GM12891 (cell line): Measurements from ENCODE around the gene PTH.

Experiments
- DNase-seq: peaks from one replicate; pipeline ENCODE4 v3.0.0; 2011; ENCODE audit warnings: low spot score; ENCODE audit not compliant: insufficient read length
- FAIRE-seq: peaks from 2 replicates; lab custom pipeline; 2011; peaks lifted over from hg19 to GRCh38; lab: Jason Lieb, UNC
- PAX5 ChIP-seq: IDR thresholded peaks from 2 replicates; pipeline ENCODE4 v1.6.1; 2011; ENCODE audit warnings: low read length, moderate library complexity, mild to moderate bottlenecking; ENCODE audit not compliant: insufficient read depth, severe bottlenecking
- POLR2A ChIP-seq: IDR thresholded peaks from 2 replicates; pipeline ENCODE4 v1.6.1; 2011; ENCODE audit warnings: low read depth, low read length, control low read depth
- POLR2AphosphoS5 ChIP-seq: IDR thresholded peaks from 2 replicates; pipeline ENCODE4 v1.6.1; 2011; ENCODE audit warnings: low read depth, low read length, control low read depth
- POU2F2 ChIP-seq: IDR thresholded peaks from 2 replicates; pipeline ENCODE4 v1.6.1; 2011; ENCODE audit warnings: low read depth, mild to moderate bottlenecking, control low read depth, low read length, moderate library complexity
- SPI1 ChIP-seq: IDR thresholded peaks from 2 replicates; pipeline ENCODE4 v1.6.1; 2011; ENCODE audit warnings: low read depth, low read length, control low read depth
- TAF1 ChIP-seq: IDR thresholded peaks from 2 replicates; pipeline ENCODE4 v1.6.1; 2011; ENCODE audit warnings: low read depth, low read length, control low read depth

PTH gene

GRCh38 chr11:13479688-13480087 lies 16.1 kb downstream of the PTH start:
- FAIRE-seq (no peak), DNase-seq (no peak)
- TF ChIP-seq POLR2AphosphoS5 (no peak), POLR2A (no peak), TAF1 (no peak), PAX5 (no peak), POU2F2 (no peak), SPI1 (no peak)

- no peak for FAIRE-seq
- TF ChIP-seq POLR2A (no peak), PAX5 (no peak), SPI1 (no peak), TAF1 (no peak), POU2F2 (no peak), POLR2AphosphoS5 (no peak)
- no peak for DNase-seq
These were observed 20.7 kb downstream of the PTH start for GRCh38 chr11:13475091-13475490.

GRCh38 chr11:13473013-13473722 lies 22.6 kb downstream of the PTH start:
- FAIRE-seq (no peak), DNase-seq (no peak)
- no peak for TF ChIP-seq POLR2AphosphoS5
- no peak for TF ChIP-seq SPI1
- no peak for TF ChIP-seq TAF1
- no peak for TF ChIP-seq PAX5
- no peak for TF ChIP-seq POU2F2
- no peak for TF ChIP-seq POLR2A

- no peak for TF ChIP-seq SPI1
- no peak for TF ChIP-seq POU2F2
- no peak for TF ChIP-seq POLR2AphosphoS5
- TF ChIP-seq POLR2A: no peak
- no peak for TF ChIP-seq TAF1
- TF ChIP-seq PAX5: no peak
- DNase-seq (no peak), FAIRE-seq (no peak)
These were observed 27.0 kb downstream of the PTH start for GRCh38 chr11:13468750-13469149.

GRCh38 chr11:13465909-13466371 lies 29.9 kb downstream of the PTH start:
- FAIRE-seq (peak; percentile 72), DNase-seq (no peak)
- TF ChIP-seq SPI1: no peak
- TF ChIP-seq POLR2AphosphoS5: no peak
- no peak for TF ChIP-seq POLR2A
- no peak for TF ChIP-seq TAF1
- no peak for TF ChIP-seq POU2F2

GRCh38 chr11:13463779-13464290 lies 32.0 kb downstream of the PTH start:
- DNase-seq (no peak), FAIRE-seq (no peak)
- no peak for TF ChIP-seq TAF1
- TF ChIP-seq SPI1: no peak
- TF ChIP-seq POLR2A: no peak
- TF ChIP-seq POU2F2: no peak
- TF ChIP-seq POLR2AphosphoS5: no peak
- no peak for TF ChIP-seq PAX5

GRCh38 chr11:13462901-13463778 lies 32.7 kb downstream of the PTH start, which contains the start of gene BTBD10:
BTBD10 (minus strand) TSS chr11:13463222; CDS start chr11:13445124, 18,098 bp downstream.
- FAIRE-seq: peak; percentile 98
- TF ChIP-seq TAF1 (peak; percentile 87), SPI1 (peak; percentile 71), POLR2AphosphoS5 (peak; percentile 97), POLR2A (peak; percentile 96), PAX5 (no peak), POU2F2 (peak; percentile 87)
- DNase-seq: peak; percentile 86

- DNase-seq (no peak), FAIRE-seq (no peak)
- TF ChIP-seq SPI1 (peak; percentile 21; the same call in 1 of the 2 replicates), TAF1 (no peak), POLR2A (no peak)
These were observed 33.4 kb downstream of the PTH start for GRCh38 chr11:13462311-13462900.
